Activated gamma-delta T cell treated with Interleukin-2 at 50 U/mL for 16 hours (primary cell): ENCODE data around the gene IKBKE.
A peak's percentile ranks its signal among the peaks of the same experiment; 100 is the strongest.

ENCODE experiments used
- DNase-seq: peaks from one replicate; pipeline ENCODE4 v3.0.0-alpha.2; 2020

Gene IKBKE

GRCh38 chr1:206514813-206515387 lies 44.6 kb downstream of the IKBKE start:
- no peak for DNase-seq

DNA sequence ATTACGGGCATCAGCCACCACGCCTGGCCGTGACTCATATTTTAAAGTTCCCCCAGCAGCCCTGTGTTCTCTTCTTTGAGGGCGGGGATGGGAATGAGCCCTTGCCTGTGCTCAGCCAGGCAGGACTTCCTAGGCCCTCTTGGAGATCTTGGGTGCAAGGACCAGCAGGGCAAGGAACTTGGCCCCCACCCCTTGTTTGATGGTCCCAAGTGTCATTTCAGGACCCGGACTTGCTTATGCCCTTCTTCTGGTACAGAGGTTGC lies 46.4 kb downstream of the IKBKE start:
- no peak for DNase-seq

- DNase-seq = no peak
Measured at GRCh38 chr1:206517784-206518183, 47.5 kb downstream of the IKBKE start.

- DNase-seq = no peak
Measured at GRCh38 chr1:206518206-206518605, 47.9 kb downstream of the IKBKE start.

DNA sequence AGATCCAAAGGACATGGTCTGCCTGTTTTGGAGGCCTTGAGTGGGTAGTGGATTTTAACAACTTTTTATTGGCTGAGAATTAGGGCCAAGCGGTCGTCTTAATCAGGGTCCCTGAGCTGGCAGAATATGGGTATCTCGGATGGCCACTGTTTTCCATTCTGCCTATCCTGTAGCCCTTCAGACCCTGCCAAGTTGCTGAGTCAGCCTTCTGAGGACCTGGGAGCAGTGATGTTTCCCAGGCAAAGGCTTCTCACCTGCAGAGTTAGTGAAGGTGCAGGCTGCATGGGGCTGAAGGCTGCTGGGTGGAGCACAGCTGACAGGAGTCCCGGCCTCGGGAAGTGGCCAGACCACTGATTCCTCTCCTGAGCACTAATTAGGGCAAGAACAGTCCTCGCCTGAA lies 48.5 kb downstream of the IKBKE start:
- DNase-seq = no peak

GRCh38 chr1:206521127-206521526 lies 50.9 kb downstream of the IKBKE start:
- no peak for DNase-seq

DNA sequence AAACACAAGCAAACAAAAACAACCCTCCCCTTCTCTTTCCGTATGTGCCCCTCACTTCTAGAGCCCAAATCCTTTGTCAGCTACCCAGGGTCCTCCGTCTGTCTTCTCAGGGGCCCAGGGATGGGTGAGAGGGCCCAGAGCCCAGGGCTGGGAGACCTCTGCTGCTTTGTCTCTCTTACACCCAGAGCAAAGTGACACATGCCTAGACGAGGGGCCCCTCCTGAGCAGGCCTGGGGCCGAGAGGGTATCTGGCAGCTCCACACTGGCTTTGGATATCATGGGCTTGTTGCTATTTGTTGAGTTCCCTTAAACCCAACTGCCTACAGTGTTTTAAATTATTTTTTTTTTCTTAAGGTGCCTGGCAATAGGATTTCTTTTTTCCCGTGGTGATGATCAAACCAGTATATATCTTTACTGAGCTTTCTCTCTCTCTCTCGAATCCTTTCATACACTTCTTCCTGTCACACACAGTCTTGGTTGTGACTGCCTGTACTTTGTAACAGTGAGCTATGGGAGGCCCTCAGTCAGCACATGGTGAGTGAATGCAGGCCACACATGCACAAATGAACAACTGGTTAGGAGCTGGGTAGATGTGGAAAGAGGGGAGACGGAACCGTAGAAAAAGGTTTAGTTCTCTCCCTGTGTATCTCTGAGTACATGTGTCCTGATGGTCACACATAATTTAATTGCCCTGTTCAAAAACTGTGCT lies 51.6 kb downstream of the IKBKE start:
- no peak for DNase-seq

DNA sequence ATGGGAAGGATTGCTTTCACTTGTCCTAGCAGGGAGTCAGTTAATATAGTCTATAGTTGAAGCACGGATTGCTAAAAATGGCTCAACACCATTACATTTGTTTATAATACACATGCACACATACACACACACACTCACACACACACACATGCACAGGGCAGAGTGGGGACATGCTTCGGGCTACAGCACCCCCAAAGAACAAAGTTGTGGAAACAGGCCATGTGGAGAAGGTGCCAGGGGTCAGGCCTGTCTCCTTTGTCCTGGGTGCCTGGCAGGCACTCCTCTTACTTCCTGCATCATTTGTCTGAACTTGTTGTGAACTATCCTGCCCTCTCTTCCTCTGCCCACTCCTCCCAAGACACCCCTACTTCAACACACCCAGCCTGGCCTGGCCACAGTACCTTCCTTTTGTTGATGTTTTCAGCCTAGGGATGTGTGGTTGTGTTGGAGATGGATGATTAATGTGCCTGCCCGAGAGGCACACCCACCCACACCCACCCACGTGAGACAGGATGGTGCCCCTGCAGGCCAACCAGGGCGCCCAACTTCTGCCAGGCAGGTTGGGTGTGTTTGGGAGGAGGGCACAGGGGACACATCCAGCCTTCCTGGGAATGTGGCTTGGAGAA lies 54.6 kb downstream of the IKBKE start:
- DNase-seq = no peak

DNA sequence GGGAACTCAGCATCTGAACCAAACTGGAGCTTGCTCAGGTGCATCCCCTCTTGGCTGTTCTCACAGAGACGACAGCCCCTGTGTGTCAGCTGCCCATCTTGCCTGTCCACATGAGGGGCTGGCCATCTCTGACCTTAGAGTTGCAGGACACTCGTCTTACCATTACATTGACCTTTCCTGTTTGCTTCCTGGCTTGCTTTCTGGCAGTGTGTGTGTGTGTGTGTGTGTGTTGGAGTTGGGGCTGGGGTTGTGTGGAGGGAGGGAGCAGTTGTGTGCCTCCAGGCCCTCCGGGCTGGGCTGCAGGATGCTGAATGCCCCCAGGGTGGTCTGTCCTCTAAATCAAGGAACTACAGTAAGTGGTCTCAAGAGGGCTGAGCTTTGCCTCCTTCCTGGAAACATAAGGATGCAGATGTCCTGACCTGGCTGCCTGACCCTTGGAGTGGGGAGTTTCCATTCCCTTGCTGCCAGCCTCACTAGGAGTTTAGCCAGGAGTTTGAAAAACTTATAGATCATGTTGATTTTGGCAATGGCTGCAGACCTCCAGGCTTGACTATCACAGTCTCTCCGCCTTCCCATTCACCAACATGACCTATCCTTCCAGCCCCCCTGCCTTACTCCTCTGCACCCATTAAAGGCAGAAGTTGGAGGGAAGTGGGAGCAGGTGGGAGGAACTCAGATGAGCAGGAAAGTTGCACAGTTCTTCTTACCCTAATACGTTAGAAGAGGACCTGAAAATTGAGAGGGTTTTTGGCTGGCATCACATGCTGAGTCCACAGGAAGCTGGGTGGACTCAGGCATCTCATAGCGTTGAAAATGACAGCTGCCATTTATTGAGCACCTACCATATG lies 56.0 kb downstream of the IKBKE start:
- no peak for DNase-seq

- DNase-seq = no peak
Measured at GRCh38 chr1:206529425-206529824, 59.1 kb downstream of the IKBKE start.

DNA sequence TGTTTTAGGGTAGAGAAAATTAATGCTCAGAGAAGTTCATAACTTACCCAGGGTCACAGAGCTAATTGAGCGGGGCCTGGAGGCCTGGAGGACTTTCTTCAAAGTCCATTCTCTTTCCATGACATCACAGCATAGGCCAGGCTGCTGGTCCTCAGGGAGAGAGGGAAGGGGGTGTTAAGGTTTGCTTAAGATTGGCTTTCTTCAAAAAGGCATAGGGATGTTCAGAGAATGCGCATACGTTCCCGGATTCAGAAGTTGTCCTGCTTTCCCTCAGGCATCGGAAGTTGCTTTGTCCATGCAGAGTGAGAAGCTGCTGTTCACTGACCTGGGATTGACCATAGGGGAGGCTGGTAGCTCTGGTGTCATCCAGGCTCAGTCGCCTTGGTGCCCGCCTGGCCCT lies 62.1 kb downstream of the IKBKE start:
- DNase-seq = no peak

DNA sequence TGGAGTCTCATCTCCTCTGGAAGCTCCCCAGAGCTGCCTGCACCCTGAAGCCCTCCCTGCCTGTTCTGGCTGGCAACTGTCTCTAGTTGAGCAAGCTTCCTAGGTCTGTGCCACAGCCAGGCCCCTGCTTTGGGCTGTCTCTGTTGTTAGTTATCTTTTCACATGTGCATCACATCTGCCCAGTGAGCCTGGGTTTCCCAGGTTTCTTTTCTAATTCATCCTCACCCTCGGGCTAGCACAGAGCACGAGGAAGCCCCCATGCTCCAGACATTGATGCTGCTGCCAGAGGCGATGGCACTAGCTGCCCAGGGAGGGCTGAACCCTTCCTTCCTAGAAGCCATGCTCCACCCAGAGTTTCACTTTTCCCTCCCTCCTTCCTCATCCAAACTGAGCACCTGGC lies 64.3 kb downstream of the IKBKE start:
- no peak for DNase-seq

DNA sequence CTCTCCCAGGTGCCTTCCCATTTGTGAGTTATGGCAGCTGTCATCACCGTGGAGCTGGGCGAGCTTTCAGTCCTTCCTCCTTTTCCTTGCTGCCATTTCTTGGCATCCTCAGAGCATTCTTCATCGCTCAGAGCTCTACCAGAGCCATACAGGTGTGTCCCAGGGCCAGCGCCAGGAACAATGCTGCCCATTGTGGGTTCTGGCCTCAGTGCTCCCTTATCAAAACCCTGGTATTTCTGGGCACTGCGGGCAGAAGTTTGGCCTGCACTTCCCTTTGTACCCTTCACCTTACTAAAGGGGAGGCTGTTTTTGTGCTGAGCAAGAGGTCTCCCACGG lies 65.5 kb downstream of the IKBKE start:
- no peak for DNase-seq

DNA sequence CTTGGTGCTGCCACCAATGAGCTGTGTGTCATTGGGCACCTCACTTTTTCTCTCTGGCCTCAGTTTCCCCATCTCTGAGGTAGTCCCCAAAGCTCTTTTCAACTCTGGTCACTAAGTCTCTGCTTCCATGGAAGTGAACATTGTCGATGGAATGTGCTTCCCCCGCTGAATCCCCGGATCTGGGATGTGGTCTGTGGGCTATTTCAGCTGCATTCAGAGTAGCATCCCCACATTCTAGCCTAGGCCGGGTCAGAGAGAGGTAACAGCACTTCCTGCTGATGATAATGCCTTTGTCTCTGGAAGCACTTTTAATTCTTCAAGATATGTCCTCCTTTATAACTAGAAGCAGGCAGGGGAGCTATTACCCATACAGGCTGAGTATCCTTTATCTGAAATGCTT lies 66.9 kb downstream of the IKBKE start:
- DNase-seq = no peak

DNA sequence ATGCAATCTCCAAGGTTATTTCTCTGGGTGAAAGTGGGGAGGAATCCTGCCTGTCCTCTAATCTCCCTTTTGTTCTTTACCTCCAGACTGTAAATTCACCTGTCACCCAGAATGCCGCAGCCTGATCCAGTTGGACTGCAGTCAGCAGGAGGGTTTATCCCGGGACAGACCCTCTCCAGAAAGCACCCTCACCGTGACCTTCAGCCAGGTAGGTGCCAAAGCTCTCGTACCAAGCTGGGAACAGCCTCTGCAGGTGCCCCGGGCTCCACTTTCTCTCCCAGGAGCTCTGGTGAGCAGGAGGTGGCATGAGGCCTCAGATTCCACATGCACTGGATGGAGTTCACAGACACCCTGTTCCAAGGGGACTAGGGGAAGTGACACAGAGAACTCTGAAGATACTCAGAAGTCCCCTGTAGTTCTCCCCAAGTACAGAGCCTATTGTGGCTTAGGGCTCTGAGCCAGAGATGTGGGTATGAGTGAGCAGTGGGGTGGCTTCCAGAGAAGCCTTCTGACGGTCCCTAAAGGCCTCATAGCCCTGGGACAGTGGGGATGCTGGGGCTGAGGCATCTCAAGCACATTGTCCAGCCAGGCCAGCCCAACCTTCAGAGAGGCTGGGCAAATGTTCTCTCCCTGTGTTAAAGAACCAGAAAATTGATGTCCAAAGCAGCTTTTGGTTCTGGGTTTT lies 68.0 kb downstream of the IKBKE start:
- DNase-seq = no peak

- DNase-seq = no peak
Measured at GRCh38 chr1:206538901-206539640, 68.8 kb downstream of the IKBKE start.

GRCh38 chr1:206540044-206540780 lies 69.9 kb downstream of the IKBKE start:
- DNase-seq = no peak

DNA sequence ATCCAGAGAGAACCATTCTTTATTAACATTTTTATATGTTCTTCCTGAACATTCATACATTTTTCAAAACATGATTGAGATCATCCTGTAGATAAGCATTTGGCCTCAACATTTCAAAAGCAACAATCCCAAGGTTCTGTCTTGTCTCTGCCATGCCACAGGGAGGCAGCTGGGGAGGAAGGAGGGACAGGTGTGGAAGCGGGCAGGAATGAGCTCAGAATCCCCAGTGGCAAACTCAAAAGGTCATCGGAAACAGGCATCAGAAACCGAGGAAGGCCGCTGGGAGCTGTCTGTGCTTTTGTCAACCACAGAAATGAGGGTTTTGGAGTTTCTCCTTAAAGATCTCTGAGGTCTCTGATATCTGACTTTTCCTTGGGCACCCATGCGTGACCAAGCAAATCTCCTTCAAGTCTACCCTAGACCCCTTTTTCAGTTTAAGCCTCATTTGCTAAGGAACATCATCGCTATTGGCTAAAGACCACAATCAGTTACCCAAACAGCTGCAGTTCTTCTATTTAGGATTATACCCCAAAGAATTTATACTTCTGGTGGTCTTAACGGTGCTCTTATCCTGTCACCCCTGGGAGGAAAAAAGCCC lies 71.1 kb downstream of the IKBKE start:
- DNase-seq = no peak

DNA sequence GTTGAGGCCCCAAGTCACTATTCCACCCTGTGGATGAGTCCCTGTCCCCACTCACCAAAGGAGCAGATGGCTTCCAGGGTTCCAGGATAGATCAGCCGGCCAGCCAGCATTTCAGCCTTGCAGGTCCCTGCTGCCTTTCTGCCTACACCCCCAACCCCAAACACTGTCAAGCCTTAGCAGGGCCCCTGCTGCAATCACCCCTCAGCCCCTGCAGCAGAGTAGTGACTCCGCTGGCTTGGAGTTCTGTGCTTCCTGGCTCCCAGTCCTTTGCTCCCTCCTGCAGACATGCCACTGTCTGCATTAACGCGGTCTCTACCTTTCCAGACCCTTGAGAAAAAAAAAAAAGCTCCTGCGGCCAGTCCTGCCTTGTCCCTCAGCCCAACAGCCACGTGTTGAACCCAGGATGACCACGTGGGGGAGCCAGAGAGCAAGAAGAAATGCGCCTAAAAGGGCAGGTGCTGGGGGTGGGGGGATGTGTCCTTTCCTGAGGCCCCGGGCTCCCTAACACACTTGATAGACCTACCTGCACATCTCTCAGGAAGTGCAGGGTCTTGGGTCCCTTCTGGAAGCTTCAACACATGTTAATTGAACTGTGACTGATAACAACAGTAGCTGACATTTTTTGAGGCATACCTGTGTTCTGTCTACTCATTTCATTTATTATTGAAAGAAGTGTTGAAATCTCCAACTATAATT lies 74.4 kb downstream of the IKBKE start:
- peak; percentile 84 for DNase-seq

DNA sequence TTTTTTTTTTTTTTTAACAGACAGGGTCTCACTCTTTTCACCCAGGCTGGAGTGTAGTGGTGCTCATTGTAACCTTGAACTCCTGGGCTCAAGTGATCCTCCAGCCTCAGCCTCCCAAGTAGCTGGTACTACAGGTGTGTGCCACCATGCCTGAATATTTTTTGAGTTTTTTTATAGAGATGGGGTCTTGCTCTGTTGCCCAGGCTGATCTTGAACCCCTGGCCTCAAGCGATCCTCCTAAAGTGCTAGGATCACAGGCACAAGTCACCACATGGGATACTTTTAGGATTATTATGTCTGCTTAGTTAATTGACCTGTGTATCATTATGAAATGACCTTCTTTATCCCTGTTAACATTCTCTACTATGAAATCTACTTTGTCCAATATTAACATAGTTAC lies 75.1 kb downstream of the IKBKE start:
- DNase-seq = no peak
